ENCODE measurements around the gene PARD3B.

PARD3B gene

GRCh38 chr2:204737296-204737695 is 192.0 kb downstream of the PARD3B start:
- H3K27ac Mint-ChIP-seq, result no peak overlapping the region
- peaks cover 9% of the 10 kb centered on the region for H3K9me3 Mint-ChIP-seq
- peaks cover 3% of the 10 kb centered on the region for H3K27me3 Mint-ChIP-seq
- H3K4me3 Mint-ChIP-seq, result no peak overlapping the region
- H3K4me1 Mint-ChIP-seq, result no peaks in the 10 kb centered on the region
- H3K36me3 Mint-ChIP-seq (ENCODE audit: low read depth), result no peaks in the 10 kb centered on the region
- ATAC-seq (no peak), DNase-seq (no peak)

- Mint-ChIP-seq H3K27ac (no peak overlapping the region), H3K36me3 (ENCODE audit: low read depth) (no peaks in the 10 kb centered on the region), H3K4me1 (peaks cover 9% of the 10 kb centered on the region), H3K9me3 (peaks cover 9% of the 10 kb centered on the region), H3K4me3 (no peak overlapping the region), H3K27me3 (peaks cover 3% of the 10 kb centered on the region)
- DNase-seq (no peak), ATAC-seq (no peak)
Observed at GRCh38 chr2:204738721-204739120, 193.4 kb downstream of the PARD3B start.

GRCh38 chr2:204743393-204743960 is 198.2 kb downstream of the PARD3B start:
- Mint-ChIP-seq H3K36me3 (ENCODE audit: low read depth) (no peaks in the 10 kb centered on the region), H3K9me3 (peaks cover 9% of the 10 kb centered on the region), H3K27ac (peak overlapping the region; percentile 59), H3K4me3 (no peak overlapping the region), H3K27me3 (peaks cover 3% of the 10 kb centered on the region), H3K4me1 (peaks cover 18% of the 10 kb centered on the region)
- ATAC-seq (peak; percentile 99), DNase-seq (no peak)

GRCh38 chr2:204744506-204744905 is 199.2 kb downstream of the PARD3B start:
- H3K27me3 Mint-ChIP-seq, result no peaks in the 10 kb centered on the region
- DNase-seq, result no peak
- H3K9me3 Mint-ChIP-seq, result peaks cover 4% of the 10 kb centered on the region
- H3K4me3 Mint-ChIP-seq, result no peak overlapping the region
- H3K36me3 Mint-ChIP-seq (ENCODE audit: low read depth), result no peaks in the 10 kb centered on the region
- peak overlapping the region; percentile 68 for H3K27ac Mint-ChIP-seq
- H3K4me1 Mint-ChIP-seq, result peaks cover 24% of the 10 kb centered on the region
- ATAC-seq, result no peak

- no peak overlapping the region for H3K4me3 Mint-ChIP-seq
- ATAC-seq (no peak), DNase-seq (no peak)
- H3K36me3 Mint-ChIP-seq (ENCODE audit: low read depth), result no peaks in the 10 kb centered on the region
- H3K27ac Mint-ChIP-seq, result no peak overlapping the region
- no peaks in the 10 kb centered on the region for H3K9me3 Mint-ChIP-seq
- no peaks in the 10 kb centered on the region for H3K27me3 Mint-ChIP-seq
- H3K4me1 Mint-ChIP-seq, result peaks cover 28% of the 10 kb centered on the region
Observed at GRCh38 chr2:204748286-204748685, 203.0 kb downstream of the PARD3B start.

GRCh38 chr2:204749319-204749718 is 204.0 kb downstream of the PARD3B start:
- peak; percentile 46 for ATAC-seq
- Mint-ChIP-seq H3K9me3 (no peaks in the 10 kb centered on the region), H3K4me3 (no peak overlapping the region), H3K4me1 (peaks cover 19% of the 10 kb centered on the region), H3K27me3 (no peaks in the 10 kb centered on the region), H3K36me3 (ENCODE audit: low read depth) (no peaks in the 10 kb centered on the region), H3K27ac (peak overlapping the region; percentile 27)
- no peak for DNase-seq

- DNase-seq, result no peak
- H3K27ac Mint-ChIP-seq, result peak overlapping the region; percentile 31
- no peaks in the 10 kb centered on the region for H3K9me3 Mint-ChIP-seq
- peaks cover 16% of the 10 kb centered on the region for H3K4me1 Mint-ChIP-seq
- H3K27me3 Mint-ChIP-seq, result no peaks in the 10 kb centered on the region
- peak; percentile 49 for ATAC-seq
- H3K4me3 Mint-ChIP-seq, result no peak overlapping the region
- no peaks in the 10 kb centered on the region for H3K36me3 Mint-ChIP-seq (ENCODE audit: low read depth)
Observed at GRCh38 chr2:204750389-204750788, 205.1 kb downstream of the PARD3B start.

- H3K4me3 Mint-ChIP-seq, result no peak overlapping the region
- DNase-seq (no peak), ATAC-seq (no peak)
- no peaks in the 10 kb centered on the region for H3K27me3 Mint-ChIP-seq
- no peaks in the 10 kb centered on the region for H3K36me3 Mint-ChIP-seq (ENCODE audit: low read depth)
- peaks cover 16% of the 10 kb centered on the region for H3K4me1 Mint-ChIP-seq
- H3K9me3 Mint-ChIP-seq, result no peaks in the 10 kb centered on the region
- no peak overlapping the region for H3K27ac Mint-ChIP-seq
Observed at GRCh38 chr2:204751472-204751871, 206.2 kb downstream of the PARD3B start.

GRCh38 chr2:204753841-204754240 is 208.6 kb downstream of the PARD3B start:
- peaks cover 16% of the 10 kb centered on the region for H3K4me1 Mint-ChIP-seq
- no peaks in the 10 kb centered on the region for H3K27me3 Mint-ChIP-seq
- DNase-seq, result no peak
- no peak overlapping the region for H3K27ac Mint-ChIP-seq
- H3K4me3 Mint-ChIP-seq, result no peak overlapping the region
- ATAC-seq, result no peak
- no peaks in the 10 kb centered on the region for H3K9me3 Mint-ChIP-seq
- H3K36me3 Mint-ChIP-seq (ENCODE audit: low read depth), result no peaks in the 10 kb centered on the region

- H3K9me3 Mint-ChIP-seq, result no peaks in the 10 kb centered on the region
- H3K4me1 Mint-ChIP-seq, result peaks cover 8% of the 10 kb centered on the region
- H3K27ac Mint-ChIP-seq, result no peak overlapping the region
- H3K4me3 Mint-ChIP-seq, result no peak overlapping the region
- H3K36me3 Mint-ChIP-seq (ENCODE audit: low read depth), result no peaks in the 10 kb centered on the region
- DNase-seq, result no peak
- H3K27me3 Mint-ChIP-seq, result no peaks in the 10 kb centered on the region
- ATAC-seq, result no peak
Observed at GRCh38 chr2:204754898-204755297, 209.6 kb downstream of the PARD3B start.

GRCh38 chr2:204763974-204764703 is 218.9 kb downstream of the PARD3B start:
- no peak for DNase-seq
- no peaks in the 10 kb centered on the region for H3K4me1 Mint-ChIP-seq
- H3K4me3 Mint-ChIP-seq, result no peak overlapping the region
- ATAC-seq, result no peak
- H3K36me3 Mint-ChIP-seq (ENCODE audit: low read depth), result no peaks in the 10 kb centered on the region
- no peak overlapping the region for H3K27ac Mint-ChIP-seq
- H3K27me3 Mint-ChIP-seq, result no peaks in the 10 kb centered on the region
- H3K9me3 Mint-ChIP-seq, result peaks cover 14% of the 10 kb centered on the region

GRCh38 chr2:204770735-204771134 is 225.5 kb downstream of the PARD3B start:
- no peak for DNase-seq
- no peak overlapping the region for H3K4me3 Mint-ChIP-seq
- H3K27me3 Mint-ChIP-seq, result peaks cover 8% of the 10 kb centered on the region

GRCh38 chr2:204771721-204772120 is 226.4 kb downstream of the PARD3B start:
- Mint-ChIP-seq H3K4me1 (no peaks in the 10 kb centered on the region), H3K9me3 (no peaks in the 10 kb centered on the region), H3K27me3 (peaks cover 9% of the 10 kb centered on the region), H3K36me3 (ENCODE audit: low read depth) (no peaks in the 10 kb centered on the region), H3K4me3 (no peak overlapping the region), H3K27ac (no peak overlapping the region)
- DNase-seq (no peak), ATAC-seq (no peak)

More at GRCh38 chr2:204770735-204771134, 225.5 kb downstream of the PARD3B start:
- H3K4me1 Mint-ChIP-seq, result no peaks in the 10 kb centered on the region
- no peaks in the 10 kb centered on the region for H3K9me3 Mint-ChIP-seq
- no peak for ATAC-seq
- H3K27ac Mint-ChIP-seq, result no peak overlapping the region
- H3K36me3 Mint-ChIP-seq (ENCODE audit: low read depth), result no peaks in the 10 kb centered on the region

GRCh38 chr2:204772546-204772945 is 227.3 kb downstream of the PARD3B start:
- DNase-seq (no peak), ATAC-seq (no peak)
- Mint-ChIP-seq H3K4me1 (no peaks in the 10 kb centered on the region), H3K9me3 (no peaks in the 10 kb centered on the region), H3K27ac (no peak overlapping the region), H3K4me3 (no peak overlapping the region), H3K27me3 (peaks cover 9% of the 10 kb centered on the region), H3K36me3 (ENCODE audit: low read depth) (no peaks in the 10 kb centered on the region)

GRCh38 chr2:204775766-204776165 is 230.5 kb downstream of the PARD3B start:
- no peak for DNase-seq
- peaks cover 9% of the 10 kb centered on the region for H3K27me3 Mint-ChIP-seq
- ATAC-seq, result no peak
- H3K4me3 Mint-ChIP-seq, result no peak overlapping the region
- H3K9me3 Mint-ChIP-seq, result no peaks in the 10 kb centered on the region
- no peaks in the 10 kb centered on the region for H3K36me3 Mint-ChIP-seq (ENCODE audit: low read depth)
- no peaks in the 10 kb centered on the region for H3K4me1 Mint-ChIP-seq
- H3K27ac Mint-ChIP-seq, result no peak overlapping the region

All from activated naive CD8-positive, alpha-beta T cell treated with anti-CD3 and anti-CD28 coated beads, Interleukin-2, amount 50 U/mL, for 24 hours (primary cell).